Activated CD4-positive, CD25-positive, alpha-beta regulatory T cell (primary cell): ENCODE measurements around the gene SLC6A12.

Experiments
- DNase-seq, 4 experiments: peaks; one replicate each; lab custom pipeline; 2025; lab: John Stamatoyannopoulos, UW

Gene SLC6A12

GRCh38 chr12:234891-235415 is 21.0 kb upstream of the SLC6A12 start:
- no peak for DNase-seq

GRCh38 chr12:234019-234418 is 20.1 kb upstream of the SLC6A12 start:
- DNase-seq, result no peak

- no peak for DNase-seq
Observed at GRCh38 chr12:233615-233968, 19.6 kb upstream of the SLC6A12 start.

- no peak for DNase-seq
Observed at GRCh38 chr12:232731-233614, 19.0 kb upstream of the SLC6A12 start.

- DNase-seq, result no peak
Observed at GRCh38 chr12:230925-231671, 17.1 kb upstream of the SLC6A12 start.

- no peak for DNase-seq
Observed at GRCh38 chr12:229441-230191, 15.7 kb upstream of the SLC6A12 start.

- DNase-seq, result no peak
Observed at GRCh38 chr12:228846-229200, 14.9 kb upstream of the SLC6A12 start.

GRCh38 chr12:227923-228845 is 14.2 kb upstream of the SLC6A12 start:
- no peak for DNase-seq

- DNase-seq, result no peak
Observed at GRCh38 chr12:227286-227915, 13.4 kb upstream of the SLC6A12 start.

GRCh38 chr12:226401-226800 is 12.4 kb upstream of the SLC6A12 start:
- DNase-seq, result no peak

- DNase-seq, result no peak
Observed at GRCh38 chr12:225012-225411, 11.1 kb upstream of the SLC6A12 start.

- DNase-seq, result no peak
Observed at GRCh38 chr12:224330-224729, 10.4 kb upstream of the SLC6A12 start.

GRCh38 chr12:223841-224240 is 9.9 kb upstream of the SLC6A12 start:
- DNase-seq, result no peak

- DNase-seq, result no peak
Observed at GRCh38 chr12:221736-222135, 7.8 kb upstream of the SLC6A12 start.

GRCh38 chr12:220946-221550 is 7.1 kb upstream of the SLC6A12 start:
- DNase-seq, result no peak

- no peak for DNase-seq
Observed at GRCh38 chr12:220491-220890, 6.5 kb upstream of the SLC6A12 start.

- DNase-seq, result peak in 3 of 4 experiments; percentile 7 to 14 (median 12)
Observed at GRCh38 chr12:219891-220352, 6.0 kb upstream of the SLC6A12 start.

GRCh38 chr12:218728-219590 is 5.0 kb upstream of the SLC6A12 start:
- DNase-seq, result no peak

GRCh38 chr12:218221-218620 is 4.3 kb upstream of the SLC6A12 start:
- DNase-seq, result no peak
